ENCODE data around the gene CHURC1. TPM values are rescaled to one million over a fixed set of nuclear protein-coding genes. Genes with fewer than 3 reads are reported as not detected.

The CHURC1 gene
- total RNA-seq, 1 experiment from 2014 or later = 52.4 TPM

- H3K4me1 Mint-ChIP-seq = peaks cover 43% of the 10 kb centered on the region
- POLR2A ChIA-PET = no interaction called here
- no peaks in the 10 kb centered on the region for H3K36me3 Mint-ChIP-seq
- no peak overlapping the region for H3K27ac Mint-ChIP-seq
- H3K27me3 Mint-ChIP-seq (ENCODE audit: low read depth) = peaks cover 11% of the 10 kb centered on the region
- TF ChIP-seq RORB (CRISPR knock-in tag; IDR thresholded peaks at IDR 0.05) (no peak), ZNF423 (CRISPR knock-in tag; IDR thresholded peaks at IDR 0.05) (no peak), ERG (CRISPR knock-in tag; IDR thresholded peaks at IDR 0.05) (no peak), NR2C2 (CRISPR knock-in tag; IDR thresholded peaks at IDR 0.05) (no peak), ATF1 (CRISPR knock-in tag; IDR thresholded peaks at IDR 0.05) (no peak), GABPB1 (CRISPR knock-in tag; IDR thresholded peaks at IDR 0.05) (no peak)
- no peak overlapping the region for H3K4me3 Mint-ChIP-seq
- DNase-seq (ENCODE audit: low spot score) (no peak), ATAC-seq (no peak)
- CTCF ChIA-PET = interaction anchor here (1.1 to 1.3 kb wide), 2 partner anchors 69 to 156 kb away, joined by 3 read pairs; no protein-coding TSS in a partner anchor
- H3K9me3 Mint-ChIP-seq = no peaks in the 10 kb centered on the region
Measured at GRCh38 chr14:64979336-64980074, 65.2 kb downstream of the CHURC1 start.

- H3K27ac Mint-ChIP-seq = no peak overlapping the region
- H3K4me3 Mint-ChIP-seq = peak overlapping the region; percentile 73
- H3K9me3 Mint-ChIP-seq = no peaks in the 10 kb centered on the region
- no peak for DNase-seq (ENCODE audit: low spot score)
- CTCF ChIA-PET = interaction anchor here (0.6 to 0.7 kb wide), 2 partner anchors 36 to 293 kb away, joined by 3 to 4 read pairs; no protein-coding TSS in a partner anchor
- H3K27me3 Mint-ChIP-seq (ENCODE audit: low read depth) = peaks cover 7% of the 10 kb centered on the region
- POLR2A ChIA-PET = no interaction called here
- H3K4me1 Mint-ChIP-seq = peaks cover 20% of the 10 kb centered on the region
- TF ChIP-seq ELF4 (CRISPR knock-in tag; IDR thresholded peaks at IDR 0.05; ENCODE audit: low read depth) = no peak
- TF ChIP-seq CTCF (IDR thresholded peaks at IDR 0.05) = peak; percentile 52
- ATAC-seq = no peak
- peaks cover under 1% of the 10 kb centered on the region; the same call in 1 of the 2 replicates for H3K36me3 Mint-ChIP-seq
Measured at GRCh38 chr14:64983439-64984310, 69.4 kb downstream of the CHURC1 start.

Other genes with a start within 250 kb of the CHURC1 start
- gene PLEKHG3, start 210.0 kb upstream of the CHURC1 start, total RNA-seq (2021) = 70.6 to 75.3 TPM (median 71.8 TPM) in 3 replicates
- gene SPTB, start 34.5 kb upstream of the CHURC1 start, total RNA-seq (2021) = 2.5 to 3.2 TPM (median 2.8 TPM) in 3 replicates
- gene GPX2, start 28.3 kb downstream of the CHURC1 start, total RNA-seq (2021) = 0.80 to 1.5 TPM (median 1.0 TPM) in 3 replicates
- gene RAB15, start 57.9 kb downstream of the CHURC1 start, total RNA-seq (2021) = 38.4 to 49.1 TPM (median 38.6 TPM) in 3 replicates
- gene FNTB, start 72.4 kb downstream of the CHURC1 start, total RNA-seq (2021) = 14.2 to 18.2 TPM (median 17.3 TPM) in 3 replicates
- gene MAX, start 188.1 kb downstream of the CHURC1 start, total RNA-seq (2021) = 51.2 to 58.5 TPM (median 57.6 TPM) in 3 replicates